MCF 10A (cell line): ENCODE data around the gene LRRC58. TPM values are rescaled to one million over a fixed set of nuclear protein-coding genes. Genes with fewer than 3 reads are reported as not detected.
"Not testable (repeated sequence)": the region's sequence is repeated elsewhere in the genome, so short reads cannot be mapped to it uniquely, and the experiment has no call there.

Experiments used
- BruUV-seq: library from RNA; stranded (reverse); fragments of 400-500 nt; replicated peaks from 2 replicates; lab custom pipeline; 2021; lab: Mats Ljungman, UMichigan
- CTCF ChIA-PET: fragments of 300-600 bp; sonication (Branson Sonifier 250); formaldehyde crosslinking; extraction: SDS; loops from one replicate; lab custom pipeline; 2021; ENCODE audit warnings: antibody characterized with exemption, inconsistent platforms; lab: Yijun Ruan, JAX
- POLR2A ChIA-PET: fragments of 300-600, 350-650 bp; sonication (Branson Sonifier 250); formaldehyde crosslinking; extraction: SDS; loops from one replicate; lab custom pipeline; 2020; ENCODE audit warnings: antibody characterized with exemption, inconsistent platforms; lab: Yijun Ruan, JAX
- DNase-seq: peaks from one replicate; pipeline ENCODE4 v3.0.0-alpha.2; 2018; ENCODE audit not compliant: unreplicated experiment
- H3K27ac Mint-ChIP-seq: one replicate; pipeline ENCODE4 v1.8.0; 2022; ENCODE audit warnings: mild to moderate bottlenecking, low read depth, mixed read lengths; ENCODE audit not compliant: unreplicated experiment
- H3K27me3 Mint-ChIP-seq: one replicate; pipeline ENCODE4 v1.8.0; 2022; ENCODE audit warnings: mixed read lengths; ENCODE audit not compliant: insufficient read depth, unreplicated experiment
- H3K36me3 Mint-ChIP-seq: one replicate; pipeline ENCODE4 v1.8.0; 2022; ENCODE audit warnings: mild to moderate bottlenecking, moderate library complexity, mixed read lengths; ENCODE audit not compliant: insufficient read depth, unreplicated experiment
- H3K4me1 Mint-ChIP-seq: one replicate; pipeline ENCODE4 v1.8.0; 2022; ENCODE audit warnings: mixed read lengths; ENCODE audit not compliant: insufficient read depth, unreplicated experiment
- H3K4me3 Mint-ChIP-seq: one replicate; pipeline ENCODE4 v1.8.0; 2022; ENCODE audit warnings: mild to moderate bottlenecking, moderate library complexity, mixed read lengths; ENCODE audit not compliant: unreplicated experiment
- H3K9me3 Mint-ChIP-seq: one replicate; pipeline ENCODE4 v1.8.0; 2022; ENCODE audit warnings: mixed read lengths; ENCODE audit not compliant: unreplicated experiment
- intact Hi-C: fragments of 100-400 bp; cut with micrococcal nuclease; formaldehyde crosslinking; loops from 2 replicates; pipeline ENCODE4 v1.14.1; 2022
- total RNA-seq: library from RNA; stranded (reverse); gene quantifications from 2 replicates; pipeline ENCODE4 v1.2.3, GENCODE V29; 2022
- TF ChIP-seq, protein P1 (sequence below): fragments of 200-600 bp; IDR thresholded peaks from one replicate; pipeline ENCODE4 v1.8.0; 2022; ENCODE audit warnings: antibody characterized with exemption, mild to moderate bottlenecking; ENCODE audit not compliant: unreplicated experiment

Gene LRRC58
- total RNA-seq, 1 experiment from 2014 or later, result 25.8 TPM

DNA sequence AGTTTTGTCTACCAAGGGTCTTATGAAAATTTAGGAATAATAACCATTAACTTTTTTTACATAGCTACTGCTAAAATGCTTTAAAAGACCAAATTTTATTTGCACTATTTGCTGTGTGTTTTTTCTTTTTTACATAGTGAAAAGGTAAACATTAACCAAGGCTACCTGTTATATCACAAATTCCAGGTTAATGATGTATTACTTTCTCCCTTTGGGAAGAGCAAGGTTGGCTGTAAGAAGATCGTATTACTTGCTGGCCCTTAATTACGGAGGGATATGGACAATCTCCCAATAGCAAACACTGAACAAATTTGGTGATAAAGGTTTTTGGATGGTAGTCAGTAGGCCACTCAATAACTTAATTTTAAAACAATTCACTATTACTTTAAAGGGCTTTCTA, 22.4 kb downstream of the LRRC58 start:
- no TSS peak for BruUV-seq
- peaks cover 49% of the 10 kb centered on the region for H3K36me3 Mint-ChIP-seq
- POLR2A ChIA-PET, result interaction anchor here (0.8 kb wide), 1 partner anchor 22 kb away, joined by 3 read pairs; no protein-coding TSS in a partner anchor

DNA sequence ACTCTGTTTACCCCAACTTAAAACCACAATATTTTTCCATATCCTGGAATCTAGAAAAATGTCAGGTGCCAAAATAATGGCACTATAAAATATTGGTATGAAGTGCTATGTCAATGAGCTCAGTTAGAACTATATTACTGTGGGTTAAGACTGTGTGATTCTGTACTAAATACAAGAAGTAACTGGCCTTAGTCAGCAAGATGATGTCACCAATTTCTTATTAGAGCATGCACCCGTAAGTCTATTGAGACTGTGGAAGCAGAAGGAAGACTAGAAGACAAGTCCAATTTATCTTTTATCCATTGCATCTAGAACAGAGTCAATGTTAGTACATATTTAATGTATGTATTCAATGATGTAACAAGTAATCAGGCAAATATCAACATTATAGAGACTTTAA, 25.0 kb downstream of the LRRC58 start:
- DNase-seq, result no peak
- no peaks in the 10 kb centered on the region for H3K27me3 Mint-ChIP-seq
- intact Hi-C loops, result no loop called here
- H3K36me3 Mint-ChIP-seq, result peaks cover 29% of the 10 kb centered on the region
- H3K27ac Mint-ChIP-seq, result no peak overlapping the region
- TF ChIP-seq, protein P1, sequence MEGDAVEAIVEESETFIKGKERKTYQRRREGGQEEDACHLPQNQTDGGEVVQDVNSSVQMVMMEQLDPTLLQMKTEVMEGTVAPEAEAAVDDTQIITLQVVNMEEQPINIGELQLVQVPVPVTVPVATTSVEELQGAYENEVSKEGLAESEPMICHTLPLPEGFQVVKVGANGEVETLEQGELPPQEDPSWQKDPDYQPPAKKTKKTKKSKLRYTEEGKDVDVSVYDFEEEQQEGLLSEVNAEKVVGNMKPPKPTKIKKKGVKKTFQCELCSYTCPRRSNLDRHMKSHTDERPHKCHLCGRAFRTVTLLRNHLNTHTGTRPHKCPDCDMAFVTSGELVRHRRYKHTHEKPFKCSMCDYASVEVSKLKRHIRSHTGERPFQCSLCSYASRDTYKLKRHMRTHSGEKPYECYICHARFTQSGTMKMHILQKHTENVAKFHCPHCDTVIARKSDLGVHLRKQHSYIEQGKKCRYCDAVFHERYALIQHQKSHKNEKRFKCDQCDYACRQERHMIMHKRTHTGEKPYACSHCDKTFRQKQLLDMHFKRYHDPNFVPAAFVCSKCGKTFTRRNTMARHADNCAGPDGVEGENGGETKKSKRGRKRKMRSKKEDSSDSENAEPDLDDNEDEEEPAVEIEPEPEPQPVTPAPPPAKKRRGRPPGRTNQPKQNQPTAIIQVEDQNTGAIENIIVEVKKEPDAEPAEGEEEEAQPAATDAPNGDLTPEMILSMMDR, result no peak
- no peak overlapping the region for H3K4me3 Mint-ChIP-seq
- CTCF ChIA-PET, result no interaction called here
- POLR2A ChIA-PET, result interaction anchor here (0.6 kb wide), 1 partner anchor 146 kb away, joined by 4 read pairs; no protein-coding TSS in a partner anchor
- H3K9me3 Mint-ChIP-seq, result peaks cover 7% of the 10 kb centered on the region
- no TSS peak for BruUV-seq
- no peaks in the 10 kb centered on the region for H3K4me1 Mint-ChIP-seq

More for the DNA sequence above, 22.4 kb downstream of the LRRC58 start:
- H3K4me3 Mint-ChIP-seq, result no peak overlapping the region
- TF ChIP-seq, protein P1, result no peak
- H3K27me3 Mint-ChIP-seq, result no peaks in the 10 kb centered on the region
- no peaks in the 10 kb centered on the region for H3K9me3 Mint-ChIP-seq
- H3K4me1 Mint-ChIP-seq, result no peaks in the 10 kb centered on the region
- intact Hi-C loops, result no loop called here
- H3K27ac Mint-ChIP-seq, result no peak overlapping the region
- CTCF ChIA-PET, result interaction anchor here (0.9 to 1.2 kb wide), 2 partner anchors 14 to 90 kb away, joined by 3 to 4 read pairs; no protein-coding TSS in a partner anchor
- no peak for DNase-seq

DNA sequence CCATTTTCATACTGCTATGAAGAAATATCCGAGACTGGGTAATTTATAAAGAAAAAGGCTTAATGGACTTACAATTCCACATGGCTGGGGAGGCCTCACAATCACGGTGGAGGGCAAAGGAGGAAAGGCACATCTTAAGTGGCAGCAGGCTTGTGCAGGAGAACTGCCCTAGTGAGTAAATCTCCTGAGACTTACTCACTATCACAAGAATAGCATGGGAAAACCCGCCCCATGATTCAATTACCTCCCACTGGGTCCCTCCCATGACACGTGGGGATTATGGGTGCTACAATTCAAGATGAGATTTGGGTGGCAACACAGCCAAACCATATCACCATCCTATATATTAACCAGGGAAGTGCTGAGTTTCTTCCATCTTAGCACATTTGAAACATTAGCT, 25.4 kb downstream of the LRRC58 start:
- POLR2A ChIA-PET, H3K4me3 Mint-ChIP-seq, H3K27me3 Mint-ChIP-seq, H3K27ac Mint-ChIP-seq, BruUV-seq, intact Hi-C loops, H3K9me3 Mint-ChIP-seq, H3K4me1 Mint-ChIP-seq, DNase-seq: not testable (repeated sequence)
- H3K36me3 Mint-ChIP-seq, result peaks cover 26% of the 10 kb centered on the region
- CTCF ChIA-PET, result interaction anchor here (1.1 kb wide), 1 partner anchor 85 kb away, joined by 4 read pairs; no protein-coding TSS in a partner anchor

DNA sequence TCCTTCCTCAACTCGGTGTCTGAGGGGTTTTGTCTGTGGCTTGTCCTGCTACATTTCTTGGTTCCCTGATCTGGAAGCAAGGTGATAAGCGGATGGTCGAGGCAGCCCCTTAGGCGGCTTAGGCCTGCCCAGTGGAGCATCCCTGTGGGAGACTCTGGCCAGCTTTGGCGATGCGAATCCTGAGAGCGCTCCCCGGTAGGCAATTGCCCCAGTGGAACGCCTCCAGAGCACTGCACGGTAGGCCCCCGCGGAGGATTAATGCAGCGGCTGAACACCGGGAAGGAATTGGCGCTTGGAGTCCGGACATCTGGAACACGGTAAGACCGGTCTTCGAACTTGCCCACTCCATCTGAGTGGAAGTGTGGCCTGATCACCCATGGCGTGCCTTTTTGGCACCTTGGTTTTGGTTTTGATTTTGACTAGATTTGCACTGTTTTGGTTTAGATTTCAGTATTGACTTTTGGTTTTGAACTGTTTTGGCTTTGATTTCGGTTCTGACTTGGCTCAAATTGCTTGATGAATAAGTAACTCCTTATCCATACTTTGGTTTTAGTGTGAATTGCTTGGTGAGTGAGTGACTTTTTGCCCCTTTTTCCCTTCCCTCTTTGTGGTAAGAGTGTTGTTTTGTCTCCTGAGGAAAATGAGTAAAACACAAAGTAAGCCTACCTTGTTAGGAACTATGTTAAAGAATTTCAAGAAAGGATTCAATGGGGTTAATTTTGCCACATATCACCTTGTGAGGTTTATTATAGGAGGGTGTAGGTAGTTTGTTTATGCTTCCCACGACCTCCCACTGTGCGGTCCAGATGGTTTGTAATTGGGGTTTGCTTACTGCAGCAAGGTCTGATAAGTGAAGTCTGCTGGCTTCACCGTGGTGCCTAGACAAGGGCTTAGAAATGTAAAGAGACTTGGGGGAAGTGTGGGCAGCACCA, 37.0 kb downstream of the LRRC58 start:
- no peak for DNase-seq
- TF ChIP-seq, protein P1, result no peak
- Mint-ChIP-seq H3K36me3 (peaks cover 6% of the 10 kb centered on the region), H3K4me3 (no peak overlapping the region), H3K4me1 (peaks cover 5% of the 10 kb centered on the region), H3K9me3 (peaks cover 18% of the 10 kb centered on the region), H3K27ac (no peak overlapping the region), H3K27me3 (no peaks in the 10 kb centered on the region)
- ChIA-PET POLR2A (no interaction called here), CTCF (no interaction called here)
- BruUV-seq, result no TSS peak
- intact Hi-C loops, result no loop called here
